Body of pancreas (tissue), 4 donors: ENCODE data around the gene TTLL11. TPM values are rescaled to one million over a fixed set of nuclear protein-coding genes. Genes with fewer than 3 reads are reported as not detected.

Source experiments
- ATAC-seq: fragments of 150-250 bp; one replicate; pipeline ENCODE4 v1.9.1; 2016
- DNase-seq, 4 donors: peaks; one replicate each; pipeline ENCODE4 v3.0.0-alpha.2; 2019
- H3K27ac ChIP-seq, 4 donors: fragments of 200-600 bp; sonication (generic); 1 replicate in 3 of 4; 2 replicates in 1 of 4; pipeline versions ENCODE4 v1.5.1 to v1.6.1; 2016 to 2019; ENCODE audit warnings: mild to moderate bottlenecking in 1 of 4, mixed read lengths in 1 of 4, moderate library complexity in 1 of 4
- H3K27me3 ChIP-seq, 2 donors: fragments of 200-600 bp; sonication (generic); one replicate each; pipeline ENCODE4 v1.6.0; 2016; ENCODE audit warnings: mild to moderate bottlenecking in 1 of 2
- H3K36me3 ChIP-seq, 2 donors: fragments of 200-600 bp; sonication (generic); replicated peaks in 1 of 2; 2 replicates each; pipeline ENCODE4 v1.5.1; 2016; ENCODE audit warnings: low read depth in 2 of 2; ENCODE audit not compliant: insufficient read depth in 1 of 2
- H3K4me1 ChIP-seq: fragments of 200-600 bp; sonication (generic); one replicate; pipeline ENCODE4 v1.6.0; 2016
- H3K4me3 ChIP-seq, 2 donors: fragments of 200-600 bp; sonication (generic); 1 replicate in 1 of 2; 2 replicates in 1 of 2; pipeline ENCODE4 v1.5.1; 2016 to 2019
- H3K9me3 ChIP-seq, 3 donors: fragments of 200-600 bp; sonication (generic); 1 replicate in 2 of 3; 2 replicates in 1 of 3; pipeline ENCODE4 v1.5.1; 2016
- POLR2A ChIP-seq, 3 donors: fragments of 450-650 bp; IDR thresholded peaks; one replicate each; pipeline ENCODE4 v1.6.1; 2016; ENCODE audit warnings: antibody characterized with exemption in 3 of 3, mild to moderate bottlenecking in 2 of 3
- WGBS, 2 donors: methylation state at CpG; one replicate each; pipeline ENCODE4 v1.1.5; 2017; 5-methylcytosine and 5-hydroxymethylcytosine counted together
- intact Hi-C: fragments of 100-400 bp; cut with DNase I; formaldehyde crosslinking; loops from one replicate; pipeline ENCODE4 v1.15.1; 2023
- total RNA-seq, 2 donors: library from RNA; depleted of rRNA; stranded (reverse); fragments of >200 nt; gene quantifications; one replicate each; pipeline ENCODE4 v1.1.0, GENCODE V29; 2016
- TF ChIP-seq, protein P1 (sequence below), 7 experiments: fragments of 450-650 bp in 4 of 7; fragments of 200-600 bp in 3 of 7; sonication (generic) in 3 of 7; IDR thresholded peaks; one replicate each; pipeline ENCODE4 v1.5.1; 2016 to 2019; ENCODE audit warnings: antibody characterized with exemption in 7 of 7

Gene TTLL11
- total RNA-seq, 2 donors from 2014 or later: 14.5 to 16.8 TPM

- DNase-seq (no peak), ATAC-seq (no peak)
- TF ChIP-seq, protein P1, sequence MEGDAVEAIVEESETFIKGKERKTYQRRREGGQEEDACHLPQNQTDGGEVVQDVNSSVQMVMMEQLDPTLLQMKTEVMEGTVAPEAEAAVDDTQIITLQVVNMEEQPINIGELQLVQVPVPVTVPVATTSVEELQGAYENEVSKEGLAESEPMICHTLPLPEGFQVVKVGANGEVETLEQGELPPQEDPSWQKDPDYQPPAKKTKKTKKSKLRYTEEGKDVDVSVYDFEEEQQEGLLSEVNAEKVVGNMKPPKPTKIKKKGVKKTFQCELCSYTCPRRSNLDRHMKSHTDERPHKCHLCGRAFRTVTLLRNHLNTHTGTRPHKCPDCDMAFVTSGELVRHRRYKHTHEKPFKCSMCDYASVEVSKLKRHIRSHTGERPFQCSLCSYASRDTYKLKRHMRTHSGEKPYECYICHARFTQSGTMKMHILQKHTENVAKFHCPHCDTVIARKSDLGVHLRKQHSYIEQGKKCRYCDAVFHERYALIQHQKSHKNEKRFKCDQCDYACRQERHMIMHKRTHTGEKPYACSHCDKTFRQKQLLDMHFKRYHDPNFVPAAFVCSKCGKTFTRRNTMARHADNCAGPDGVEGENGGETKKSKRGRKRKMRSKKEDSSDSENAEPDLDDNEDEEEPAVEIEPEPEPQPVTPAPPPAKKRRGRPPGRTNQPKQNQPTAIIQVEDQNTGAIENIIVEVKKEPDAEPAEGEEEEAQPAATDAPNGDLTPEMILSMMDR (IDR thresholded peaks at IDR 0.05): no peak
- no peak for TF ChIP-seq POLR2A (IDR thresholded peaks at IDR 0.05)
- no peaks in the 10 kb centered on the region for H3K9me3 ChIP-seq
- H3K27ac ChIP-seq: no peak overlapping the region
- H3K36me3 ChIP-seq: no peaks in the 10 kb centered on the region
- 87 to 95% methylated on average over 11 of the region's 11 CpGs for WGBS, 2 donors
- H3K27me3 ChIP-seq: no peaks in the 10 kb centered on the region
- no peak overlapping the region for H3K4me3 ChIP-seq
- intact Hi-C loops: no loop called here
- no peaks in the 10 kb centered on the region for H3K4me1 ChIP-seq
Observed at GRCh38 chr9:122015170-122015821, 77.8 kb downstream of the TTLL11 start.

GRCh38 chr9:122011818-122012498 is 81.2 kb downstream of the TTLL11 start:
- Histone ChIP-seq H3K4me1 (no peaks in the 10 kb centered on the region), H3K4me3 (no peak overlapping the region), H3K27me3 (no peaks in the 10 kb centered on the region), H3K27ac (no peak overlapping the region), H3K9me3 (no peaks in the 10 kb centered on the region), H3K36me3 (no peaks in the 10 kb centered on the region)
- DNase-seq: no peak
- WGBS, 2 donors: 96% methylated on average over 4 of the region's 4 CpGs
- intact Hi-C loops: no loop called here
- TF ChIP-seq, protein P1 (IDR thresholded peaks at IDR 0.05): no peak
- TF ChIP-seq POLR2A (IDR thresholded peaks at IDR 0.05): no peak
- ATAC-seq: no peak

GRCh38 chr9:122008559-122008958 is 84.5 kb downstream of the TTLL11 start:
- ATAC-seq: no peak
- intact Hi-C loops: no loop called here
- Histone ChIP-seq H3K27ac (no peak overlapping the region), H3K9me3 (no peaks in the 10 kb centered on the region), H3K4me1 (no peaks in the 10 kb centered on the region), H3K27me3 (no peaks in the 10 kb centered on the region), H3K4me3 (no peak overlapping the region), H3K36me3 (no peaks in the 10 kb centered on the region)
- 94% methylated on average over 10 of the region's 10 CpGs for WGBS, 2 donors
- TF ChIP-seq POLR2A (IDR thresholded peaks at IDR 0.05): no peak
- TF ChIP-seq, protein P1 (IDR thresholded peaks at IDR 0.05): no peak
- DNase-seq: no peak

DNA sequence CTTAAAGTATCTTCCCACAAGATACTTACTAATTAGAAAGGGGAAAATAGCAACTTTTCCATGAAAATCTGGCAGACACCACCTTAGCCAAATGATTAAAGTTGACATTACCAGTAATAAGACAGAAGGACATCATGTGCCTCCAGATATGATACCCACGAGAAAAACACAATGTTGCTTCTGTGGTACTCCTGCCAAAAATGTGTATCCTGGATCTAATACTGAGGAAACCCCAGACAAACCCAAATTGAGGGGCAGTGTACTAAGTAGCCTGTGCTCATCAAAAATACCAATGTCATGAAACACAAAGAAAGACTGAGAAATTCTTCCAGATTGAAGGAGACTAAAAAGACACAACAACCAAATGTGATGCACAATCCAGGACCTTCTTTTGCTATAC is 85.3 kb downstream of the TTLL11 start:
- ATAC-seq (no peak), DNase-seq (no peak)
- Histone ChIP-seq H3K36me3 (no peaks in the 10 kb centered on the region), H3K27me3 (no peaks in the 10 kb centered on the region), H3K4me3 (no peak overlapping the region), H3K27ac (no peak overlapping the region), H3K9me3 (no peaks in the 10 kb centered on the region), H3K4me1 (no peaks in the 10 kb centered on the region)
- no peak for TF ChIP-seq POLR2A (IDR thresholded peaks at IDR 0.05)
- TF ChIP-seq, protein P1 (IDR thresholded peaks at IDR 0.05): no peak
- 29 to 31% methylated on average over 1 of the region's 1 CpG for WGBS, 2 donors
- intact Hi-C loops: no loop called here

- 38 to 56% methylated on average over 1 of the region's 1 CpG for WGBS, 2 donors
- Histone ChIP-seq H3K9me3 (no peaks in the 10 kb centered on the region), H3K27ac (no peak overlapping the region), H3K36me3 (no peaks in the 10 kb centered on the region), H3K4me3 (no peak overlapping the region), H3K27me3 (no peaks in the 10 kb centered on the region), H3K4me1 (no peaks in the 10 kb centered on the region)
- intact Hi-C loops: no loop called here
- DNase-seq: no peak
- no peak for ATAC-seq
- no peak for TF ChIP-seq POLR2A (IDR thresholded peaks at IDR 0.05)
- TF ChIP-seq, protein P1 (IDR thresholded peaks at IDR 0.05): peak in 1 of 7 experiments; percentile 24
Observed at GRCh38 chr9:122005597-122005996, 87.5 kb downstream of the TTLL11 start.
